ENCODE data around the gene GZMH.
A peak's percentile ranks its signal among the peaks of the same experiment; 100 is the strongest.

The GZMH gene

GRCh38 chr14:24607081-24607480 is 2.4 kb downstream of the GZMH start:
- Histone ChIP-seq H3K9me3 (ENCODE audit: control insufficient read depth, insufficient read depth, low read length) (no peaks in the 10 kb centered on the region), H4K20me1 (ENCODE audit: control insufficient read depth, insufficient read depth, low read depth, low read length) (no peaks in the 10 kb centered on the region), H3K4me2 (ENCODE audit: low read length) (no peak overlapping the region), H3F3A (ENCODE audit: control insufficient read depth, insufficient read depth) (no peaks in the 10 kb centered on the region), H3K79me2 (ENCODE audit: control insufficient read depth, low read length) (no peaks in the 10 kb centered on the region), H3K4me1 (ENCODE audit: control insufficient read depth, low read length) (no peaks in the 10 kb centered on the region), H3K9me2 (replicated peaks; ENCODE audit: control insufficient read depth, low read length) (no peaks in the 10 kb centered on the region), H3K27me3 (ENCODE audit: control insufficient read depth, low read length) (no peaks in the 10 kb centered on the region), H3K36me3 (ENCODE audit: control insufficient read depth, low read length) (no peaks in the 10 kb centered on the region), H3K27ac (ENCODE audit: low read depth, low read length) (no peak overlapping the region), H3K4me3 (ENCODE audit: low read length) (no peak overlapping the region)
- TF ChIP-seq CTCF (IDR thresholded peaks at IDR 0.05; ENCODE audit: low read depth, low read length, poor library complexity, severe bottlenecking) (no peak), EZH2phosphoT487 (IDR thresholded peaks at IDR 0.05; ENCODE audit: borderline replicate concordance, low read length) (no peak)

- no peaks in the 10 kb centered on the region for H4K20me1 ChIP-seq (ENCODE audit: control insufficient read depth, insufficient read depth, low read depth, low read length)
- no peak overlapping the region for H3K27ac ChIP-seq (ENCODE audit: low read depth, low read length)
- no peaks in the 10 kb centered on the region for H3K9me2 ChIP-seq (replicated peaks; ENCODE audit: control insufficient read depth, low read length)
- no peak overlapping the region for H3K4me3 ChIP-seq (ENCODE audit: low read length)
- H3F3A ChIP-seq (ENCODE audit: control insufficient read depth, insufficient read depth): no peaks in the 10 kb centered on the region
- no peaks in the 10 kb centered on the region for H3K9me3 ChIP-seq (ENCODE audit: control insufficient read depth, insufficient read depth, low read length)
- H3K4me2 ChIP-seq (ENCODE audit: low read length): no peak overlapping the region
- TF ChIP-seq CTCF (IDR thresholded peaks at IDR 0.05; ENCODE audit: low read depth, low read length, poor library complexity, severe bottlenecking): no peak
- no peak for TF ChIP-seq EZH2phosphoT487 (IDR thresholded peaks at IDR 0.05; ENCODE audit: borderline replicate concordance, low read length)
- no peaks in the 10 kb centered on the region for H3K27me3 ChIP-seq (ENCODE audit: control insufficient read depth, low read length)
- no peaks in the 10 kb centered on the region for H3K36me3 ChIP-seq (ENCODE audit: control insufficient read depth, low read length)
- H3K4me1 ChIP-seq (ENCODE audit: control insufficient read depth, low read length): no peaks in the 10 kb centered on the region
- H3K79me2 ChIP-seq (ENCODE audit: control insufficient read depth, low read length): no peaks in the 10 kb centered on the region
Measured at GRCh38 chr14:24606297-24606696, 3.2 kb downstream of the GZMH start.

- H3F3A ChIP-seq (ENCODE audit: control insufficient read depth, insufficient read depth): no peaks in the 10 kb centered on the region
- H3K4me1 ChIP-seq (ENCODE audit: control insufficient read depth, low read length): no peaks in the 10 kb centered on the region
- TF ChIP-seq EZH2phosphoT487 (IDR thresholded peaks at IDR 0.05; ENCODE audit: borderline replicate concordance, low read length) (no peak), CTCF (IDR thresholded peaks at IDR 0.05; ENCODE audit: low read depth, low read length, poor library complexity, severe bottlenecking) (peak; percentile 85)
- H3K9me2 ChIP-seq (replicated peaks; ENCODE audit: control insufficient read depth, low read length): no peaks in the 10 kb centered on the region
- no peak overlapping the region for H3K27ac ChIP-seq (ENCODE audit: low read depth, low read length)
- no peaks in the 10 kb centered on the region for H3K79me2 ChIP-seq (ENCODE audit: control insufficient read depth, low read length)
- no peak overlapping the region for H3K4me2 ChIP-seq (ENCODE audit: low read length)
- H3K4me3 ChIP-seq (ENCODE audit: low read length): no peak overlapping the region
- H3K9me3 ChIP-seq (ENCODE audit: control insufficient read depth, insufficient read depth, low read length): no peaks in the 10 kb centered on the region
- H4K20me1 ChIP-seq (ENCODE audit: control insufficient read depth, insufficient read depth, low read depth, low read length): no peaks in the 10 kb centered on the region
- no peaks in the 10 kb centered on the region; the same call in 1 of the 2 replicates for H3K27me3 ChIP-seq (ENCODE audit: control insufficient read depth, low read length)
- H3K36me3 ChIP-seq (ENCODE audit: control insufficient read depth, low read length): no peaks in the 10 kb centered on the region
Measured at GRCh38 chr14:24605435-24606190, 3.9 kb downstream of the GZMH start.

Measured in DOHH2 (cell line).